Cardiac fibroblast (primary cell): Measurements from ENCODE around the gene CPTP.

Source experiments
- DNase-seq, 2 donors: peaks; one replicate each; pipeline versions ENCODE4 v3.0.0 to v3.0.0-alpha.2; 2010; ENCODE audit warnings: low read depth in 2 of 2
- H3K4me3 ChIP-seq, 2 donors: replicated peaks in 1 of 2; 1 replicate in 1 of 2; 2 replicates in 1 of 2; pipeline ENCODE4 v1.5.1; 2011; ENCODE audit warnings: low read depth in 2 of 2, low read length in 2 of 2, mild to moderate bottlenecking in 2 of 2, moderate library complexity in 1 of 2
- TF ChIP-seq, protein P1 (sequence below): IDR thresholded peaks from one replicate; pipeline ENCODE4 v1.5.1; 2011; ENCODE audit warnings: low read depth, mild to moderate bottlenecking, low read length, inconsistent platforms

The CPTP gene

GRCh38 chr1:1333551-1334241 is 9.1 kb downstream of the CPTP start:
- no peak for DNase-seq
- TF ChIP-seq, protein P1, sequence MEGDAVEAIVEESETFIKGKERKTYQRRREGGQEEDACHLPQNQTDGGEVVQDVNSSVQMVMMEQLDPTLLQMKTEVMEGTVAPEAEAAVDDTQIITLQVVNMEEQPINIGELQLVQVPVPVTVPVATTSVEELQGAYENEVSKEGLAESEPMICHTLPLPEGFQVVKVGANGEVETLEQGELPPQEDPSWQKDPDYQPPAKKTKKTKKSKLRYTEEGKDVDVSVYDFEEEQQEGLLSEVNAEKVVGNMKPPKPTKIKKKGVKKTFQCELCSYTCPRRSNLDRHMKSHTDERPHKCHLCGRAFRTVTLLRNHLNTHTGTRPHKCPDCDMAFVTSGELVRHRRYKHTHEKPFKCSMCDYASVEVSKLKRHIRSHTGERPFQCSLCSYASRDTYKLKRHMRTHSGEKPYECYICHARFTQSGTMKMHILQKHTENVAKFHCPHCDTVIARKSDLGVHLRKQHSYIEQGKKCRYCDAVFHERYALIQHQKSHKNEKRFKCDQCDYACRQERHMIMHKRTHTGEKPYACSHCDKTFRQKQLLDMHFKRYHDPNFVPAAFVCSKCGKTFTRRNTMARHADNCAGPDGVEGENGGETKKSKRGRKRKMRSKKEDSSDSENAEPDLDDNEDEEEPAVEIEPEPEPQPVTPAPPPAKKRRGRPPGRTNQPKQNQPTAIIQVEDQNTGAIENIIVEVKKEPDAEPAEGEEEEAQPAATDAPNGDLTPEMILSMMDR, result no peak
- H3K4me3 ChIP-seq, result no peak overlapping the region

DNA sequence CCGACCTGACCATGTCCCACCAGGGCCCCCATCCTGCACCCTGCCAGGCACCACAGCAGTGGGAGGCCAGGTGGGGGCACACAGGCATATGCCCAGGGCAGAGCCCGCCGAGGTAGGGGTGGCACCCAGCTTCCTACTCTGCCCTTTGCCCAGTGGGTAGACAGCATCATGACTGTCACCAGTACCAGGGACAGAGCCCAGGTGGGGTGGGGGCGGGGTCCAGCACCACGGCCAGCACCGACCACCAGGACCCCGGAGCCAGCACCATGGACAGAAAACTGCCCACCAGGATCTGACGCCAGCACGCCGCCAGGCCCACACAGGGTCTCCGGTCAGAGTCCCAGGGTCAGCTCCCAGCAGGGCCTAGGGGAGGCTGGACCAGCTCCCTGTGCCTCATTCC is 10.2 kb downstream of the CPTP start:
- TF ChIP-seq, protein P1, result no peak
- DNase-seq, result no peak
- no peak overlapping the region for H3K4me3 ChIP-seq

GRCh38 chr1:1335283-1335682 is 10.7 kb downstream of the CPTP start:
- TF ChIP-seq, protein P1, result no peak
- no peak for DNase-seq
- no peak overlapping the region for H3K4me3 ChIP-seq

DNA sequence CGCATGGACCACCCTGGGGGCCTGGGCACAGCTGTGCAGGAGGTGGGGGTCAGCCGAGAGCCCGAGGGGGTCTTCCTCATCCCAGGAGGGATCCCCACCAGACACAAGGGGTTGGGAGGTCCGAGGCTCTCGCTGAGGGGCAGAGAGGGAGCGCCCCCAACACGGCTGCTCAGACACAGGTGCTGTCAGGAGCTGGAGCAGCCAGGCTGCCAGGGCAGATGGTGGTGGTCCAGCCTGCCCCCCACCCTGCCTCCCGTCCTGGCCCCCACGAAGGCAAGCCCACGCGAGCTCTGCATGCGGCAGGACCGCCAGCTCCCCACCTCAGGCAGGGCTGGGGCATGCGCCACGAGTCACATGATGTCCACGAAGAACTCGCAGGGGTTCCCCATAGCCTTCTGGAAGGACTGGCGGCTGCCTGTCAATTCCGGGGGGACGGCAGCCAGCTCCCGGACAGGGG is 11.2 kb downstream of the CPTP start:
- no peak overlapping the region for H3K4me3 ChIP-seq
- DNase-seq, result no peak
- TF ChIP-seq, protein P1, result no peak

DNA sequence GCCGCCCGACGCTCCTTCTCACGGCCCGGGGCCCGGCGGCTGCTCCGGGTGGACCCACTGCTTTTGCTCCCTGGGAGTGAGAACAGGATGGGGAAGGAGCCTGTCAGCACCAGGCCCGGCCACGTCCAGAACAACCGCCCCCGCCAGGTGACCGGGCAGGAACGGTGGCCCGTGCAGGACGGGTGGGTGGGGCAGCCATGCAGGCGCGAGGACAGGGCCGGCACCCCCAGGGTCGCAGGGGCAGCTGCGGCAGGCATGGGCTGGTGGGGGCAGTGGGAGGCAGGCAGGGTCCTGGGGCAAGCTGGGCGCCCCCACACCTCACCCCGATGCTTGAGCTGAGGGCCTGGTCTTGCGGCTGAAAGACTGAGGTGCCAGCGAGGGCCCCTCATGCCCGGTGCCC is 11.8 kb downstream of the CPTP start:
- H3K4me3 ChIP-seq, result no peak overlapping the region
- no peak for DNase-seq
- TF ChIP-seq, protein P1, result no peak

- no peak overlapping the region for H3K4me3 ChIP-seq
- TF ChIP-seq, protein P1, result no peak
- no peak for DNase-seq
These were observed 12.6 kb downstream of the CPTP start for GRCh38 chr1:1336931-1337792.
